Measurements from ENCODE around the gene RABGAP1L.
"Not testable (repeated sequence)": the region's sequence is repeated elsewhere in the genome, so short reads cannot be mapped to it uniquely, and the experiment has no call there.

Gene RABGAP1L

DNA sequence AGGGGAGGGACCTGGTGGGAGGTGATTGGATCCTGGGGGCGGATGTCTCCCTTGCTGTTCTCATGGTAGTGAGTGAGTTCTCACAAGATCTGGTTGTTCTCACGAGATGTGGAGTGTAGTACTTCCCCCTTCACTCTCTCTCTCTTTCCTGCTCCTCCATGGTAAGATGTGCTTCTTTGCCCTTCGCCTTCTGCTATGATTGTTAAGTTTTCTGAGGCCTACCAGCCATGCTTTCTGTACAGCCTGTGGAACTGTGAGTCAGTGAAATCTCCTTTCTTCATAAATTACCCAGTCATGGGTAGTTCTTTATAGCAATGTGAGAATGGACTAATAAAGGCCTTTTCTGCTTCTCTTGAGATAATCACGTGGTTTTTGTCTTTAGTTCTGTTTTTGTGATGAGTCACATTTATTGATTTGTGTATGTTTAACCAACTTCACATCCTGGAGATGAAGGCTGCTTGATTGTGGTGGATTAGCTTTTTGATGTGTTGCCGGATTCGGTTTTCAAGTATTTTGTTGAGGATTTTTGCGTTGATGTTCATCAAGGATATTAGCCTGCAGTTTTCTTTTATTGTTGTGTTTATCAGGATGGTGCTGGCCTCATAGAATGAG is 45.5 kb downstream of the RABGAP1L start:
- no peak for DNase-seq

DNA sequence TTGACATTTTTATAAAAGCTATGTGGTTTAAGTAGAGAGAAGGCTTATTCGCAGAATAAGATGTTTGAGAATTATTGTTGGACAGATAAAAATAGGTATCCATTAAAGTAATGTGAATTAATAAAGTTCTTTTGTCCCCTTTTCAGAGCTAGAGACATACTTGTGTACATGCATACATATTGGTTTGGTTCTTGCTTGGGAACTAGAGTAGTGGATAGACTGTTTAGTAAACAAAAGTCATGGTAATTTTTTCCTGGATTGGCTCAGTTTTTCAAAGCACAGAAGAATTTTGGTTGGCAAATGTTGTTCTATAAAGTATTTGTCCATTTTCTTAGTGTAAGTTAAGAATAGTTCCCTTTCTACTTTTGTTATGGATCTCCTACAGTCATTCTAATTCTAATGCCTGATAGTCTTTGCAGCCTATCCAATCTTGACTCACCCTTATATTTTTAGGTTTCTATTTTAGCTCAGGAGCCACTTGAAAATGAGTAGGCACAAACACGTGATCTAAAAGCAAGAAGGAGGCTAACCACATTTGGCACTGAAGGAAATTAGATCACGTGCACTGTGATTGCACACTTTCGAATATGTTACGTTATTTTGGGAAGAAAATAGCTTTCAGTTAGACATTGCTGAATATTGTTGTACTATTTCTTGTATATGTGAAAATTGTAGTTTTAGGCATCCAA is 47.0 kb downstream of the RABGAP1L start:
- no peak for DNase-seq

DNA sequence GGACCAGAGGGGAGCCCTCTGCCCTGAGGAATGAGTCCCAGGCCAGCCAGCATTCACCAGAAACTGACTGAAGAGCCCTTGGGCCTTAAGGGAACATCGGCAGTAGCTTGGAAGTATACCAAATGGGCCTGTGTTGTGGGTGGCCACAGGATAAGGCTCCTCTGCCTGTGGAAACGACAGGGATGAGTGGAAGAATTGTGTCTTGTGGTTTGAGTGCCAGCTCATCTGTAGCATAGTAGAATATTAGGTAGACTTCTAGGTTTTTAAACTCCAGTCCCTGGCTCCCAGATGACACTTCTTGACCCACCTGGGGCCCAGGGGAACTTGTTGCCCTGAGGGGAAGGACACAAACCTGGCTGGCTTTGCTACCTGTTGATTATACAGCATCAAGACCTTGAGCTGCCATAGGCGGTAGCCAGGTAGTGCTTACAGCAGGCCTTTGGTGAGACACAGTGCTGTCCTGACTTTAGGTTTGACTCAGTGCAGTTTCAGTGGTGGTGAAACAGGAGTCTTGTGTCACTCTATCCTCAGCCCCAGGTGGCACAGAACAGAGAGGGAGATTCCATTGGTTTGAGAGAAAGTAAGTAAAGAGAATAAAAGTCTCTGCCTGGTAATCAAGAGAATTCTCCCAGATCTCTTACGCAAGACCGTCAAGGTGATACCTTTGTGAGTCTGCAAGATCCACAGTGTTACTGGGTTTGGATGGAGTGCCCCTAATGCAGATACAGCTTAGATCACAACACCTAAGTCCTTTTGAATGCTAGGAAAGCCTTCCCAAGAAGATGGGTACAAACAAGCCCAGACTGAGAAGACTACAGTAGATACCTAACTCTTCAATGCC is 50.2 kb downstream of the RABGAP1L start:
- no peak for DNase-seq

DNA sequence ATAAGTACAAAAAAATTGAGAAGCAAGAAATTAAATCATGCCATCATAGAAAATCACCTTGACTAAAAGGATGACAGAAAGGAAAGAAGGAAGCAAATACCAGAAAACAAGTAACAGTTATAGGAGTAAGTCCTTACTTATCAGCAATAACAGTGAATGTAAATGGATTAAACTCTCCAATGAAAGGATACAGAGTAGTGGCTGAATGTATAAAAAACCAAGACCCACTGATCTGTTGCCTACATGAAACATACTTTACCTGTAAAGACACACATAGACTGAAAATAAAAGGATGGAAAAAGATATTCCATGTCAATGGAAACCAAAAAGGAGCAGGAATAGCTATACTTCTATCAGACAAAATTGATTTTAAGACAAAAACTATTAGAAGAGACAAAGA is 52.2 kb downstream of the RABGAP1L start:
- no peak for DNase-seq

DNA sequence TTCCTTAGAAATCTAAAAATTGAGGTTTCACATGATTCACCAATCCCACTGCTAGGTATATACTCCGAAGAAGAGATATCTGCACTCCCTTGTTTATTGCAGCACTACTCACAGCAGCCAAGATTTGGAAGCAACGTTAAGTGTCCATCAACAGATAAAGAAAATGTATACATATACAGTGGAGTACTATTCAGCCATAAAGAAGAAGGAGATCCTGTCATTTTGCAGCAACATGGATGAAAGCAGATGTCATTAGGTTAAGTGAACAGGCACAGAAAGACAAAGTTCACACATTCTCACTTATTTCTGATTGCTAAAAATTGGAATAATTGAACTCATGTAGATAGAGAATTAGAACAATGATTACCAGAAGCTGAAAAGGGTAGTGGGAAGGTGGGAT is 56.4 kb downstream of the RABGAP1L start:
- DNase-seq: no peak

DNA sequence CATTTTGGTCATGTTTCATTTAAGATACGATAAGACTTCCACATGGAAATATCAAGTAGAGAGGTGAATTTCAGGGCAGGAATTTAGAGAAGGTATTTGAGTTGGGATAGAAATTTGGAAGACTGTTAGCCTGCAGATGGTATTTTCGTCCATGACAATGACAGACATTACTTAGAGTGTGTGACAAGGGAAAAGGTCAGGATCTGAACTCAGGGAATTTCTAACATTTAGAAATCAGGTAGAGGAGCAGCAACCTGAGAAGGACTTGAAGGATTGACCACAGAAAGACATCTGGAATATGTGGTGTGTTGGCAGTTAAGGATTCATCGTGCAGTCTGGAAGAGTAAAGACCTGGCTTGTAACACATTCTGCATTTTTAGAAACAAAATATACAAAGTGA is 57.9 kb downstream of the RABGAP1L start:
- DNase-seq: no peak

DNA sequence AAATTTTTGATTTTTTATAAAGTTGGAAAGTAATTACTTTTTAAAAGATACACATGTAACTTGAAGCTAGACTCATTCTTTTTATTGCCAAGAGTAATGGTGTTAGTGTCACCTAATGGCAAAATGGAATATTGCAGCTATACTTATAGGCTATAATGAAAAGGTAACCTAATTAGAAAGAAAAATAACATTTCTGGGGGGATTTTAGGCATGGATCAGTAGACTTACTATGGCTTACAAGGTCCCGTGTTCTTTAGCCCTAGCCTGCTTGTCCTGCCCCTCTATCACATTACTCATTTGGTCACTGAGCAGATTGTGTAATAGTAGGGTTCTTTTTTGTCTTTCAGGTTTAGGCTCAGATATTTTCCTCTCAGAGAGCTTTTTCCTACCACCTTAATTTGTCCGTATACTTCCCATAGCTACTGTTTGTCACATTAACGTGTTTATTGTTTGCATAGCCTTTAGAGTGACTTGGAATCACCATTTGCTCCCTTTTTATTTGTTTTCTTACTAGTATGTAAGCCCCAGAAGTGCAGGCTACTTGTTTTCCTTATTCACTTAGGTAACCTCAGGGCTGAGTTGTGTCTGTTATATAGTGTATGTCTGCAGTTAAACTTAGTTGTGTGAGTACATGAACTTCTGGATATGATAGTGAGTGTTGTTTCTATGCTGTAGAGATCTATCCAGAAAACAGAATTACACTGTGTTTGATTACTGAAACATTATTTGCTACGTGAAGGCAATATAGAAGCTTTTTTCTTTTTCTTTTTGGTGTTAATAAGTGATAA is 58.7 kb downstream of the RABGAP1L start:
- peak; percentile 20 for DNase-seq

DNA sequence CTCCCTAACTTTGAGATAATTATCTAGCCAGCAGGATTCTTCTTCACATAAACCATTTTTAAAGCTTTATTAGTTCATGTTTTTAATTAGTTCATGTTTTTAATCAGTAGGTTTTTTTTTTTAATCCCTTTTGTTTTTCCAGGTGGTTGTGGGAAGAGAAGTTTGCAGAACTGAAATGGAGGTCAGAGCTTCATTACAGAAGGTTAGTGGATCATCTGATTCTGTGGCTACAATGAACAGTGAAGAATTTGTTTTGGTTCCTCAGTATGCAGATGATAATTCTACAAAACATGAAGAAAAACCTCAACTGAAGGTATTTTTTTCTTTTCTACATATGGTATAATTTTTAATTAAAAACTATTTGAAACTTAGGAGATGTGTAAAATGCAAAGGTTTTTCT is 59.7 kb downstream of the RABGAP1L start:
- no peak for DNase-seq

DNA sequence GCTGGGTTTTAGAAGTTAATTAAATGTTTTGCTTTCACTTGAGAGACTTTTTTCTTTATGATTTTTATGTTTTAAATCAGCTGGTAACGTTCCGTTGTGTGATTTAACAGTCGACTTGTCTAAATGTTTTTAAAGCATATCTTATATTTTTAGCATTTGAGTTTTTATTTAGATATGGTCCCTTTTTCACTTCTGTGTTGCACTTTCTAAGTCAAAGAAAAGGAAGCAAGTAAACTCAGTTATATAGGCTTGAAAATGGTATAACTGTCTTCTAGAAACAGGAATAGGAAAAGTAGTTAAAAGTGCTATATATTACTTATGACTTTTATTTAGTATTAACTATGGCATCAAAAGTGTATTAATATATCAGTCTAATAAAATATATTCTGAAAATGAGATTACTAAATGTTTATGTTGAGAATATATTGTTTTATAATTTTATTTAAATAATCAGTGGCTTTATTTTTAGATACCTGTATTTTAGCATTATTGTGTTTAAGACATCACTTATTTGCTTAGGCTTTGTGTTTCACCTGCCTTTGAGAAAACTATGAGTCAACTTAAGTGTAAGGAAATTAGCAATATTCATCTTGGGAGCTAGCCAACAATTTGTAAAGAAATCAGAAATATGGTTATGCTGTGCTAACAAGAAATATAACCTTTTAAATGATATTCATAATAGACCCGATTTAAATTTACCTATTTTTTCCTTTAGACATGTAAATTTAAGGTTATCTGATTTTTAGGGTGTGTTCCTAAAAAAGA is 60.5 kb downstream of the RABGAP1L start:
- no peak for DNase-seq

DNA sequence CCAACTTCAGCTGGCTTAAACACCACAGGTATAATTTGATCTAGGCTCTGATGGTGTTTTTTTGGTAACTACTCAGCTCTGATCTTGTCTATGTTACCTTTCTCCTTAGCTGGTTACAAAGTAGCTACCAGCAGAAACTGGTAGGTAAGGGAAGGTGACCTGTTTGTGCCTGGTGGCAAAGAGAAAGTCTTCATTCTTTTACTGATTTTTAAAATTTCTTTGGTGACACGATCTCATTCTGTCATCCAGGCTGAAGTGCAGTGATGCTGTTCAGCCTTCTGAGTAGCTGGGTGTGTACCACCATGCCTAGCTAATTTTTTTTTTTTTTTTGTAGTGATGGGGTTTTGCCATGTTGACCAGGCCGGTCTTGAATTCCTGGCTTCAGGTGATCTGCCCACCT is 62.4 kb downstream of the RABGAP1L start:
- no peak for DNase-seq

DNA sequence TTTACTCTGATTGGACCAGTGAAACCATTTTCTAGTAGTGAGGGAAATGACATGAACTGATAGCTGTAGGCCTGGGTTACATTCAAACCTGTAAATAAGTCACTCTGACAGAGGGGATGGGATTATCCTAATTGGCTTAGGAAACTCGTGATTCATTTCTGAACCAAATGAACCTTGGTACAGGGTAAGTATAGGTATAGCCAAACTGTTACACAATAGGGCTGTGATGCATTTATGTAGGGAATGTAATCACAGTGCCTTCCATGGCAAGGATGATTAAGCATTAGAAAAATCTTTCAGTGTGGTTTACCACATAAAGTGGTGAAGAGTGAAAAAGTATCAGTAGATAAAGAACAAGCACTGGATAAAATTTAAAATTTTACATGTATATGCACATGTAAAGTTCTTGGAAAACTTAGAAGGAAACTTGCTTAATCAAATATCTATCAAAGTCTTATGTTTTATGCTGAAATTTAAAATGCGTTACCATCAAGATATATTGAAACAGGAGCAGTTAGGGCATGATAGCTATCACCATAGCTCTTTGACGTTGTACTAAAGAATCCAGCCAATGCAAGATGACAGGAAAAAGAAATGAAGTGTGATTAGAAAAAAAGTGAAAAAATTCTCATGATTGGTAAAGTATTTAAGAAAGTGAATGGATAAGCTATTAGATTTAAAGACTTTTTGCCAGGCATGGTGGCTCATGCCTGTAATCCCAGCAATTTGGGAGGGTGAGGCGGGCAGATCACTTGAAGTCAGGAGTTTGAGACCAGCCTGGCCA is 63.0 kb downstream of the RABGAP1L start:
- DNase-seq: no peak

DNA sequence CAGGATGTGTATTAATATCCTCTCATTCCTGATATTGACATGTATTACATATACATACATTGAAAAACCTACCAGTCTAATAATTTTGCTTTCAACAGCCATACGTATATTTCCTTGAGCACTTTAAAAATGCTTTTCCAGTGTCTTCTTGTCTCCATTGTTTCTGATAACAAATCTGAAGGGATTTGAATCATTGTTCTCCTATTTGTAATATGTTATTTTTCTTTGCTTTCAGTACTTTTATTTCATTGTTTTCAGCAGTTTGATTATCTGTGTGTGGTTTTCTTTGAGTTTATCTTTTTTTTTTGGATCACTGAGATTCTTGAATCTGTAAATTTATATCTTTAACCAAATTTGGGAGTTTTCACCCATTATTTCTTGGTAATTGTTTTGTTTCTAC is 65.3 kb downstream of the RABGAP1L start:
- DNase-seq: no peak

DNA sequence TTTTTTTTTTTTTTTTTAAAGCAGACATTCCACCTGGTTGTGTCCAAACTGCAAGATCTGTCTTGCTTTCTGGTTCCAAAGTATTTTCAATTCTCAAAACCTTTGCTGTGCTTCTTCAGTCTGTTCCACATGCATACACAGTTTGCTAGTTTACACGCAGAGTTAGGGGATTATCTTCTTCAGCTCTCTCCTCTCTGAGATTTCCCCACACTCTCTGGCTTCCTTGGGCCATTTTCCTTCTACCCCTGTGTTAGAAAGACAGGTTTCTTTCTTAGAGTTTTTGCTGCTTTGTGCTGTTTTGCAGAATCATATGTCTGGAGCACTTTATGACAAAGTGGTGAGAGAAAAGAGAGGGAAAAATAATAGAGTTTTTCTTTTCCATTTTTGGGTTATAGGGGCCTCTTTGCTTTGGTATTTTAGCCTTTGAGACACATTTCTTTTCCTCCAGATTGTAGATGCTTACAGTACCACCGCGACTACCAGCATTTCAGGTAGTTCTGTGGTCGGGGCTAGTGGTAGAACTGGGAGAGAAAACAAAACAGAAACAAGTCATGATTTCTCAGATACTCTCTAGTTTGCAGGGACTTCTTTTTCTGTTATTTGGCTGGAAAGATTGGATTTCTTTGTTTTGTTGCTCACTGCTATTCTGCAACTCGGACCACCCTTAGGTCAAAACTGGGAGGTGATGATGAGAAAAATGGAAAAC is 66.3 kb downstream of the RABGAP1L start:
- no peak for DNase-seq

DNA sequence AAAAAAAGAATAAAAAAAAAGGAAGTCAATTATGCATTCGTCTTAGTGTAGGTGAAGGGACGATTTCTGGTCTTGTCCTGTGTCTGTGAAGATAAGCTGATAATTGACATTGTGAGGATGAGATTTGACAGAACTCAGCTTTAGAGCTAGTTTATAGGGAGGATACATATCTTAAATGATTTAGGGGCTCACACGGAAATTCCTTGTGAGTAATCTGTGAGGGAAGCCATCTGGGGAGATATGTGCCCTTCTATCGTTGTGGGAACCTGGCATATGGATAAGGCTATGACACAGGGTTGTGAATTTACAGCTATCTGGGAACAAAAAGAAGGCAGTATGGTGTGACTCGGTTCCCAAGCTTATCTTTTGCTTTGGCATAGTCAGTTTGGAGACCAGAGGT is 71.1 kb downstream of the RABGAP1L start:
- no peak for DNase-seq

DNA sequence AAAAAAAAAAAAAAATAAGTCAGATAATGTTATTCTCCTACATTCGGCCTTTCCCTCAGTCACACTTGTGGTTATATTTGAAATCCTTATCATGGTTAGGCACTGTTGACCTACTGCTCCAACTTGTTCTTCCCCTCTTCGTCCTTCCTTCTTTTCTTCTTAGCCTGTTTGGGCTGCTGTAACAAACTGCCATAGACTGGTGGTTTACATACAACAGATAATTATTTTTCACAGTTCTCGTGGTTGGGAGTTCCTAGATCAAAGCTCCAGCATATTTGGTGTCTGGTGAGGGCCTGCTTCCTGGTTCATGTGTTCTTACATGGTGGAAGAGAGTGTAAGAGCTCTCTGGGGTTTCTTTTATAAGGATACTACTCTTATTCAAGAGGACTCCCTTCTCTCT is 73.4 kb downstream of the RABGAP1L start:
- no peak for DNase-seq

DNA sequence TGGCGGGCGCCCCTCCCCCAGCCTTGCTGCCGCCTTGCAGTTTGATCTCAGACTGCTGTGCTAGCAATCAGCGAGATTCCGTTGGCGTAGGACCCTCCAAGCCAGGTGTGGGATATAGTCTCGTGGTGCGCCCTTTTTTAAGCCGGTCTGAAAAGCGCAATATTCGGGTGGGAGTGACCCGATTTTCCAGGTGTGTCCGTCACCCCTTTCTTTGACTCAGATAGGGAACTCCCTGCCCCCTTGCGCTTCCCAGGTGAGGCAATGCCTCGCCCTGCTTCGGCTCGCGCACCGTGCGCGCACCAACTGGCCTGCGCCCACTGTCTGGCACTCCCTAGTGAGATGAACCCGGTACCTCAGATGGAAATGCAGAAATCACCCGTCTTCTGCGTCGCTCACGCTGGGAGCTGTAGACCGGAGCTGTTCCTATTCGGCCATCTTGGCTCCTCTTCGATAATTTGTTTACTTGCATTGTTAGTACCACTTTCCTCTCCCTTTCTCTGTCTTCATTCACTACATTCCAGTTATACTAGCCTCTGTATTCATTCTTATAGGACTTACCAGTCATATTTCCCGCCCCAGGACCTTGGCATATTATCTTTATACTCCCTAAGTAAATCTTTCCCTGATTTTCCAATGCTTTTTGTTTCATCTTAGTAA is 79.7 kb downstream of the RABGAP1L start:
- not testable (repeated sequence) for DNase-seq

DNA sequence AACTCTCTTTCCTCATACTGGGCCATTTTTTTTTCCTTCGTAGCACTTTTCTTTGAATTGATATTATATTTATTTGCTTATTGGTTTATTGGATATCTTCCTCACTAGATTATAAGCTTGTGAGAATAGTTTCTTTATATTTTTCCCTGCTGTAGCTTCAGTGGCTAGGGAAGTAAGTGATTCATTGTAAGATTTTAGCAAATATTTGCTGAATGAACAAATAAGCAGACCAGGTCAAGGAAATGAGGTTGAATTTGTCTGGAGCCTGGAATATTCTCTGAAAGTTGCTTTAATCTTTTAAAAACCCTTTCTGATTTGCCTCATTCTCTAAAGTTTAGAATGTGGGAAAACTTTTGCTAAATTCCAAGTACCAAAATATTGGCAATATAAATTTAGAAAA is 80.2 kb downstream of the RABGAP1L start:
- no peak for DNase-seq

DNA sequence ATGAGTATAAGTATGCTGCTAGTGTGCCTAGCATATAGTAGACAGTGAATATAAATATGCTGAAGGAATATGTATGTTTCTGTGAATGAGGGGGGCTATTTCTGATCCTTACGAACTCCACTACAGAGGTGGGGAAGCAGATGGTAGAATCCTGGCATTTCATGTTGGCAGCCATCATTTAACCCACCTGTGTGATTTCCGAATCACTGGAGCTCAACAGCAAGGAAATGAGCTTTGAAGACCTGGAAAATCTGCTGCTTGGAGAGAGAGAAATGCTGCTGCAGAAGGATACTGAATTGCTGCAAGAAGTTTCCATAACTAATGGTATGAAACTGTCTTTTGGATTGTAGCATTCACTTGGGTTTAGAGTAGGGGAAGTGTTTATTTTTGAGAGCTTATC is 83.5 kb downstream of the RABGAP1L start:
- no peak for DNase-seq

DNA sequence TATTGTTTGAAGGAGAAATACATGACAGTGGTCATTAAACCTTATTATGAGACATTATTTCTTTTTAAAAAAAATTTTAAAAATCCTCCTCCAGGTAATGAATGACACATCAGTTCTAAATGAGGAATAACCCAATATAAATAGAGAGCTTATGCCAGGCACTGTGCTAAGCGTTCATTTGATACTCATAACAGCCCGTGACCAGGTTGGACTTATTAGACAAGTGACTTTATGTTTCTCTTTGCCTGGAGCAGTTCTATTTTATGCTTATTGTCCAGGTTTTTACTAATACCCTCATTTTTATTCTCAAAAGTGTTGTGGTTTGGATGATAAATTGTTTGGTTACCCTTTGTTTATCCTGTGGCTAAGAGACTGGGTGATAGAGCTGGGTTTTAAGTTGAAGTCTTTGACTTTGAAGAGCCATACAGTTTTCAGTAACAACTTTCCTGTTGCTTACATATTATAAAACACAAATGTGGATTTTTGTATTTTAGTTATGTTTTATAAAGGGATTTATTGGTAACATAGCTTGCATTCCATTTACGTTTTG is 84.2 kb downstream of the RABGAP1L start:
- DNase-seq: no peak

DNA sequence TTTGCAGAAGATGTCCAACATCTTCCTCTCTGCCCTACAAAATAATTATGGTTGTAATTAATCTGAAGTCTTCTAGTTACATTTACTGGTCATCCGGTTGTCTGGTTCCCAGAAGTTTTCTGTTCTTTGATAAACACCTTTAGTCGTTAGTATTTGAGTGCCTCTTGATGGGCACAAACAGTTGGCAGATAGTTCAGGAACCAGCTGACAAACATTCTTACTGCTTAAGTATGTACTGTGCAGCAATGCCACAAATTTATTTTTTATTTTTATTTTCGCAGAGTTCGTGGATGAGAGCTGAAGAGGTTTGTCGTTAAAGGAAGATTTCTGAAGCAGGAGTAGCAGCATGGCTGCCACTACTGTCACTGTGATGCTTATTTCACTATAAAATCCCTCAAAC is 84.7 kb downstream of the RABGAP1L start:
- DNase-seq: no peak

All from DMS 273 treated with DMSO at 0.1 percent for 48 hours (cell line).